GM11168 (cell line): ENCODE measurements around the gene OR11H7.
"Not testable (repeated sequence)": the region's sequence is repeated elsewhere in the genome, so short reads cannot be mapped to it uniquely, and the experiment has no call there.

ENCODE experiments used
- in situ Hi-C: fragments of 300-500 bp; cut with MboI; formaldehyde crosslinking; loops from one replicate; pipeline ENCODE4 v1.12.0; 2022; ENCODE audit warnings: low sequenced_read_pairs; ENCODE audit not compliant: unreplicated experiment

OR11H7 gene

GRCh38 chr14:20228681-20229080, at the start of gene OR11H7:
TSS of gene OR11H7 (plus strand) at chr14:20228981.
- in situ Hi-C loops = no loop called here

GRCh38 chr14:20179218-20179617, 49.6 kb upstream of the OR11H7 start:
- in situ Hi-C loops = no loop called here

GRCh38 chr14:20179880-20180279, 48.9 kb upstream of the OR11H7 start:
- in situ Hi-C loops = no loop called here

- in situ Hi-C loops = no loop called here
Measured at GRCh38 chr14:20180486-20180885, 48.3 kb upstream of the OR11H7 start.

GRCh38 chr14:20184181-20184580, 44.6 kb upstream of the OR11H7 start:
- in situ Hi-C loops = no loop called here

GRCh38 chr14:20190596-20190995, 38.2 kb upstream of the OR11H7 start, which contains the start of gene OR11G2:
TSS of gene OR11G2 (plus strand) at chr14:20190896. CDS start at chr14:20197438, 6,542 bp downstream.
- in situ Hi-C loops = no loop called here

- in situ Hi-C loops = no loop called here
Measured at GRCh38 chr14:20191396-20191795, 37.4 kb upstream of the OR11H7 start.

- in situ Hi-C loops = no loop called here
Measured at GRCh38 chr14:20194101-20194500, 34.7 kb upstream of the OR11H7 start.

GRCh38 chr14:20195170-20195569, 33.6 kb upstream of the OR11H7 start:
- in situ Hi-C loops = not testable (repeated sequence)

- in situ Hi-C loops = no loop called here
Measured at GRCh38 chr14:20195911-20196310, 32.9 kb upstream of the OR11H7 start.

- in situ Hi-C loops = no loop called here
Measured at GRCh38 chr14:20197459-20197858, 31.3 kb upstream of the OR11H7 start.

- in situ Hi-C loops = no loop called here
Measured at GRCh38 chr14:20198991-20199390, 29.8 kb upstream of the OR11H7 start.

GRCh38 chr14:20204721-20205120, 24.1 kb upstream of the OR11H7 start:
- in situ Hi-C loops = no loop called here

GRCh38 chr14:20209595-20209994, 19.2 kb upstream of the OR11H7 start:
- in situ Hi-C loops = no loop called here

- in situ Hi-C loops = not testable (repeated sequence)
Measured at GRCh38 chr14:20212406-20212805, 16.4 kb upstream of the OR11H7 start.

GRCh38 chr14:20215196-20215595, 13.6 kb upstream of the OR11H7 start:
- in situ Hi-C loops = no loop called here

- in situ Hi-C loops = no loop called here
Measured at GRCh38 chr14:20219033-20219432, 9.7 kb upstream of the OR11H7 start.

- in situ Hi-C loops = no loop called here
Measured at GRCh38 chr14:20223410-20223809, 5.4 kb upstream of the OR11H7 start, which contains the start of gene OR11H6. TSS of gene OR11H6 (plus strand) at chr14:20223710. CDS start at chr14:20223710, 0 bp downstream.

GRCh38 chr14:20235415-20235814, 6.6 kb downstream of the OR11H7 start:
- in situ Hi-C loops = not testable (repeated sequence)

- in situ Hi-C loops = no loop called here
Measured at GRCh38 chr14:20247646-20248246, 19.0 kb downstream of the OR11H7 start.

- in situ Hi-C loops = no loop called here
Measured at GRCh38 chr14:20262642-20263128, 33.9 kb downstream of the OR11H7 start.

GRCh38 chr14:20264361-20264760, 35.6 kb downstream of the OR11H7 start:
- in situ Hi-C loops = not testable (repeated sequence)
